HepG2 (cell line): ENCODE measurements around the gene ZNFX1. TPM values are rescaled to one million over a fixed set of nuclear protein-coding genes. Genes with fewer than 3 reads are reported as not detected.
"Not testable (repeated sequence)": the region's sequence is repeated elsewhere in the genome, so short reads cannot be mapped to it uniquely, and the experiment has no call there.

ENCODE experiments used
- ATAC-seq: fragments of 200-7000 bp; cut with Tn5 transposase; 3 replicates; pipeline ENCODE4 v1.9.1; 2020; ENCODE audit warnings: mild to moderate bottlenecking, moderate library complexity
- BruUV-seq: library from RNA; stranded (reverse); fragments of 400-500 nt; replicated peaks from 2 replicates; lab custom pipeline; 2021; lab: Mats Ljungman, UMichigan
- CTCF ChIA-PET: fragments of 300-600 bp; formaldehyde crosslinking; extraction: SDS; loops from one replicate; lab custom pipeline; 2021; ENCODE audit warnings: low total read pairs, inconsistent platforms, low intra/inter-chr PET ratio; lab: Yijun Ruan, JAX
- POLR2A ChIA-PET: fragments of 350-600 bp; sonication (Branson Sonifier 250); formaldehyde crosslinking; loops from one replicate; lab custom pipeline; 2020; ENCODE audit warnings: antibody characterized with exemption, inconsistent platforms; lab: Yijun Ruan, JAX
- DNase-seq: peaks from one replicate; pipeline ENCODE4 v3.0.0-alpha.2; 2015; ENCODE audit warnings: low spot score
- FAIRE-seq: peaks from 3 replicates; lab custom pipeline; 2011; peaks lifted over from hg19 to GRCh38; lab: Jason Lieb, UNC
- H2AFZ ChIP-seq: one replicate; pipeline ENCODE4 v1.6.1; 2011; ENCODE audit warnings: low read length, inconsistent platforms
- H3K27ac ChIP-seq: fragments of 300-600 bp; 3 replicates; pipeline ENCODE4 v1.8.0; 2011; ENCODE audit warnings: mixed run types, mild to moderate bottlenecking, mixed read lengths, low read length, inconsistent platforms; ENCODE audit not compliant: insufficient read depth; ENCODE audit errors: extremely low read length
- H3K27me3 ChIP-seq, 2 experiments: fragments of 200-600 bp in 1 of 2; 2 replicates in 1 of 2; 3 replicates in 1 of 2; pipeline versions ENCODE4 v1.6.0 to v1.8.0; 2011; ENCODE audit warnings: low read length in 2 of 2, mild to moderate bottlenecking in 2 of 2, moderate library complexity in 2 of 2, inconsistent platforms in 1 of 2; ENCODE audit not compliant: insufficient read depth in 2 of 2, control insufficient read depth in 1 of 2
- H3K36me3 ChIP-seq, 2 experiments: fragments of 200-600 bp in 1 of 2; replicated peaks in 1 of 2; 2 replicates in 1 of 2; 3 replicates in 1 of 2; pipeline versions ENCODE4 v1.5.1 to v1.8.0; 2011; ENCODE audit warnings: low read length in 2 of 2, inconsistent platforms in 1 of 2; ENCODE audit not compliant: insufficient read depth in 2 of 2, control insufficient read depth in 1 of 2
- H3K4me1 ChIP-seq: 2 replicates; pipeline ENCODE4 v1.5.1; 2012; ENCODE audit warnings: low read length, inconsistent platforms; ENCODE audit not compliant: insufficient read depth
- H3K4me2 ChIP-seq: 2 replicates; pipeline ENCODE4 v1.6.0; 2011; ENCODE audit warnings: low read depth, low read length, inconsistent platforms
- H3K4me3 ChIP-seq, 3 experiments: fragments of 200-600 bp in 1 of 3; sonication (generic), shearing (Covaris generic) in 1 of 3; replicated peaks in 1 of 3; 2 replicates each; pipeline ENCODE4 v1.5.1; 2011 to 2016; ENCODE audit warnings: low read length in 3 of 3, inconsistent platforms in 2 of 3, low read depth in 2 of 3, mild to moderate bottlenecking in 2 of 3, control low read depth in 1 of 3, mixed read lengths in 1 of 3; ENCODE audit not compliant: insufficient read depth in 1 of 3
- H3K79me2 ChIP-seq: one replicate; pipeline ENCODE4 v1.6.1; 2011; ENCODE audit warnings: low read length, inconsistent platforms; ENCODE audit not compliant: insufficient read depth
- H3K9ac ChIP-seq: 2 replicates; pipeline ENCODE4 v1.6.0; 2011; ENCODE audit warnings: mild to moderate bottlenecking, low read depth, low read length, inconsistent platforms; ENCODE audit not compliant: insufficient read depth
- H3K9me3 ChIP-seq: 2 replicates; pipeline ENCODE4 v1.5.1; 2012; ENCODE audit warnings: mild to moderate bottlenecking, low read length
- H4K20me1 ChIP-seq: 2 replicates; pipeline ENCODE4 v1.6.0; 2011; ENCODE audit warnings: inconsistent platforms, mild to moderate bottlenecking, low read length, moderate library complexity; ENCODE audit not compliant: insufficient read depth
- HDAC6 ChIP-seq: fragments of 200-600 bp; sonication (generic); IDR thresholded peaks from 2 replicates; pipeline ENCODE4 v1.7.0; 2017; ENCODE audit warnings: mild to moderate bottlenecking, antibody characterized with exemption, low read length, low read depth
- ZNF441 ChIP-seq: sonication (generic); formaldehyde crosslinking; IDR thresholded peaks from 2 replicates; pipeline ENCODE4 v1.7.0; 2021; ENCODE audit warnings: missing genetic modification reagents, borderline replicate concordance
- ZNF687 ChIP-seq: sonication (generic); formaldehyde crosslinking; IDR thresholded peaks from 2 replicates; pipeline ENCODE4 v1.5.1; 2020; ENCODE audit warnings: mild to moderate bottlenecking, missing genetic modification reagents, moderate library complexity
- ZNF770 ChIP-seq: sonication (generic); formaldehyde crosslinking; IDR thresholded peaks from 2 replicates; pipeline ENCODE4 v1.5.0; 2020; ENCODE audit warnings: mild to moderate bottlenecking, missing genetic modification reagents
- WGBS: methylation state at CpG from one replicate; pipeline ENCODE4 v1.1.6; 2017; ENCODE audit warnings: low lambda C conversion rate; 5-methylcytosine and 5-hydroxymethylcytosine counted together
- in situ Hi-C: cut with HindIII; loops from 2 replicates; pipeline ENCODE4 v1.10.0; 2017; ENCODE audit warnings: low pct_unique_long_range_greater_than_20kb; ENCODE audit not compliant: extremely low pct_ligation_motif_present
- intact Hi-C: fragments of 100-400 bp; cut with micrococcal nuclease; formaldehyde crosslinking; loops from one replicate; pipeline ENCODE4 v1.10.0; 2022; ENCODE audit not compliant: unreplicated experiment
- polyA plus RNA-seq, 8 experiments: library from polyadenylated mRNA; depleted of rRNA in 3 of 8; stranded (reverse) in 7 of 8; unstranded in 1 of 8; fragments of >200 nt; fragmentation: Illumina TruSeq in 4 of 8; extraction: Trizol in 4 of 8; gene quantifications; 2 replicates each; pipeline versions ENCODE4 v1.2.1 to v1.2.3, GENCODE V29; 2011 to 2016; ENCODE audit warnings: low read depth in 4 of 8, missing spikeins in 1 of 8, mixed read lengths in 1 of 8; ENCODE audit not compliant: insufficient read depth in 1 of 8
- total RNA-seq, 5 experiments: library from RNA; depleted of rRNA; stranded (reverse); fragments of >200 nt; fragmentation: Illumina TruSeq; extraction: Trizol; gene quantifications; 2 replicates each; pipeline ENCODE4 v1.2.3, GENCODE V29; 2016; ENCODE audit warnings: low read depth in 1 of 5

ZNFX1 gene
- total and polyA plus RNA-seq, 2 of the 13 experiments (the other 11 are each of a cell fraction or from before 2014, with no cell fraction given) = 2.9 to 11.1 TPM

GRCh38 chr20:49219091-49219923, 58.5 kb downstream of the ZNFX1 start, which contains the start of gene DDX27 (continued):
- peak; percentile 99 for TF ChIP-seq ZNF687 (CRISPR knock-in tag)

- CTCF ChIA-PET = interaction anchor here (3.9 kb wide), 1 partner anchor 84 kb away, joined by 70 read pairs; no protein-coding TSS in a partner anchor
- peak; percentile 11 for ATAC-seq
- not testable (repeated sequence) for H4K20me1 ChIP-seq, H2AFZ ChIP-seq, H3K9me3 ChIP-seq, H3K27me3 ChIP-seq, FAIRE-seq, DNase-seq
- TSS peak; percentile 100 for BruUV-seq
- WGBS = 56% methylated on average over 13 of the region's 13 CpGs
- peak overlapping the region; percentile 83 for H3K9ac ChIP-seq
- H3K4me2 ChIP-seq = peak overlapping the region; percentile 87
- POLR2A ChIA-PET = interaction anchor here (0.7 to 2.8 kb wide), 37 partner anchors 8 to 598 kb away, joined by 3 to 49 read pairs (median 4); partner anchors contain the start of genes CSE1L, STAU1 and ZNFX1
- peak overlapping the region; percentile 60 for H3K27ac ChIP-seq
- peaks cover 21% of the 10 kb centered on the region for H3K79me2 ChIP-seq
- H3K4me3 ChIP-seq = peak overlapping the region; percentile 13 to 81 (median 32); a peak in 4 of 6 replicates
- H3K36me3 ChIP-seq = peaks cover 13 to 22% of the 10 kb centered on the region in 2 experiments; a peak in 4 of 5 replicates
- in situ Hi-C loops (loop anchor here (5.0 kb wide), 1 partner anchor 86 kb away; no protein-coding TSS in a partner anchor), intact Hi-C loops (loop anchor here (1.0 to 5.0 kb wide), 2 partner anchors 36 to 172 kb away; partner anchors contain the start of gene CSE1L)
- H3K4me1 ChIP-seq = peaks cover 30% of the 10 kb centered on the region
- TF ChIP-seq ZNF441 (CRISPR knock-in tag) = peak; percentile 28; the same call in 1 of the 2 replicates
- 0 out of 2 replicates have a peak, but pooled peaks have one; percentile 54 for TF ChIP-seq HDAC6
- peak; percentile 89 for TF ChIP-seq ZNF770 (CRISPR knock-in tag)
Measured at GRCh38 chr20:49218739-49219090, 59.1 kb downstream of the ZNFX1 start.
